Ureter (tissue), 1 donor: ENCODE data around the gene GPHN. TPM values are rescaled to one million over a fixed set of nuclear protein-coding genes. Genes with fewer than 3 reads are reported as not detected.

Source experiments
- DNase-seq: peaks from one replicate; pipeline ENCODE4 v3.0.0-alpha.2; 2020; ENCODE audit warnings: low spot score
- total RNA-seq: library from RNA; stranded (reverse); gene quantifications from one replicate; pipeline ENCODE4 v1.2.4, GENCODE V29; 2023
- donor health status: DM: yes; HTN: yes; CAD: no.

GPHN gene
- total RNA-seq, 1 donor from 2014 or later = 47.5 TPM

- DNase-seq = no peak
Measured at GRCh38 chr14:67162385-67162784, 654.4 kb downstream of the GPHN start.

DNA sequence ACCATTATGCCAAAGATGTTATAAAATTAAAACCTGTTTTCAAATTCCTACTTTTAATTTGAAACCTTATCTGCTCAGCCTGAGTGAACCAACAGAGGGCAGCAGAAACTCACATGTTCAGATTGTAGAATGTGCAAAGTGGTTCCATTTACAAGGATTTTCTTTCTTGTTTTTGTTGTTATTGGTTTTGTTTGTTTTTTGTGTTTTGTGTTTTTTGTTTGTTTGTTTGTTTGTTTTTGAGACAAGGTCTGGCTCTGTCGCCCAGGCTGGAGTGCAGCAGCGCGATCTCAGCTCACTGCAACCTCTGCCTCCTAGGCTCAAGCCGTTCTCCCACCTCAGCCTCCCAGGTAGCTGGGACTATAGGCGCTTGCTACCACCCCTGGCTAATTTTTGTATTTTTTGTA is 658.5 kb downstream of the GPHN start:
- DNase-seq = no peak

DNA sequence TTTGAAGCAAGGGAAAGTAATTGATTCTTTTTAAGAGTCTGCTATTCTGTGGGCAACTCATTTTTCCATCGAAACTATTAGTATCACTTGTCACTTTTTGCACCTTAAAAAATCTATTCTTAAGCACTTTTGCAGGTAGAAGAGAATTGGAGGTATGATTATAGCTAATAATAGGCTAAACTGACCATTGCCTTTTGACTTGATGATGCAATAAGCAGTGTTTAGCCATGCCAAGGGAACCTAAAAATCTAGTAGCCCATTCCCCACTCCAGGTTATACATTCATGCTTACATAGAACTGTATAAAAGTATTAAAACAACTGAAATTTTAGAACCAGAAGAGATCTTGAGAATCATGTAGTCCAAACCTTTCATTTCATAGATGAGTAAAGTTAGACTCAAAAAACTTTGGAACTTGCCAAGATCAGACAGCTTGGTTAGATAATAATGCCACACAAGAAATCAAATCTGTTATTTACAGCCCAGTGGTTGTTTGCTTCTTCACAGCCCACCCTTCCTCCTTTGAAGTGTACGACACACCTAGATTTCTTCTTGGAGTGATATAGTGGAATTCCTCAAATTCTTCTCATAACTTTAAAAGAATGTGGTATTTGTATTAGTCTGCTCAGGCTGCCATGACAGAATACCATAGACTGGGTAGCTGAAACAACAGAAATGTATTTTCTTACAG is 659.6 kb downstream of the GPHN start:
- no peak for DNase-seq

GRCh38 chr14:67168110-67168441 is 660.1 kb downstream of the GPHN start:
- no peak for DNase-seq

DNA sequence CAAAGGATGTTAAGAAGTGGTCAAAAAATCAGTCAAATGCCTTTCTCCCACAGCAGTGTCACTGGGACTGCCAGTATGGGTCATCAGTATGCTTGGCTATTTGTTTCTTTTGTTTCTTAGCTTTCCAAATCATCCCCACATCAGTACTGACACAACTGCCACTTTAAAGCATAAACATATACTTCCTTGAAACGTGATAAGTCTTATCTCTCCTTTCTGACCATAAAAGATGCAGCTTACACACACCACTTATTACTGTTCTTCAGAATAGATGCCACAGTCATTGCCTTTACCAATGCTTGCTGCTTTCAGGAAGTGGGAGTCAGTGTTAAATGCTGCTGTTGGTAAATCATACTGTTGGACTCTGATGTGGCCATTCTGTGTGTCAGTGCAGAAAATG is 662.7 kb downstream of the GPHN start:
- DNase-seq = no peak

- DNase-seq = no peak
Measured at GRCh38 chr14:67172056-67172455, 664.1 kb downstream of the GPHN start.

GRCh38 chr14:67172520-67172919 is 664.6 kb downstream of the GPHN start:
- DNase-seq = no peak

DNA sequence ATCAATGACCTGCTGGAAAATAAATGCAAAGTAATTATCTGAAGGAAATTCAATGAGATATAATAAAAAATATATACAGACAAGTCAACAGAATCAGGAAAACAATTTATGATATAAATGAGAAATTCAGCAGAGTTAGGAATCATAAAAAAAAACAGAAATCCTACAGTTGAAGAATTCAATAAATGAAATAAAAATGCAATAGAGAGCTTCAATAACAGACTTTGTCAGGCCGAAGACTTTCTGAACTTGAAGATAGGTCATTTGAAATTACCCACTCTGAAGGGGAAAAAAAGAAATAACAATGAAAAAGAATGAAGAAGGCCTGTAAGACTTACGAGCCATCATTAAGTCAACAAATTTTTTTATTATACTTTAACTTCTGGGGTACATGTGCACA is 665.8 kb downstream of the GPHN start:
- DNase-seq = no peak

- no peak for DNase-seq
Measured at GRCh38 chr14:67186172-67186768, 678.3 kb downstream of the GPHN start.

DNA sequence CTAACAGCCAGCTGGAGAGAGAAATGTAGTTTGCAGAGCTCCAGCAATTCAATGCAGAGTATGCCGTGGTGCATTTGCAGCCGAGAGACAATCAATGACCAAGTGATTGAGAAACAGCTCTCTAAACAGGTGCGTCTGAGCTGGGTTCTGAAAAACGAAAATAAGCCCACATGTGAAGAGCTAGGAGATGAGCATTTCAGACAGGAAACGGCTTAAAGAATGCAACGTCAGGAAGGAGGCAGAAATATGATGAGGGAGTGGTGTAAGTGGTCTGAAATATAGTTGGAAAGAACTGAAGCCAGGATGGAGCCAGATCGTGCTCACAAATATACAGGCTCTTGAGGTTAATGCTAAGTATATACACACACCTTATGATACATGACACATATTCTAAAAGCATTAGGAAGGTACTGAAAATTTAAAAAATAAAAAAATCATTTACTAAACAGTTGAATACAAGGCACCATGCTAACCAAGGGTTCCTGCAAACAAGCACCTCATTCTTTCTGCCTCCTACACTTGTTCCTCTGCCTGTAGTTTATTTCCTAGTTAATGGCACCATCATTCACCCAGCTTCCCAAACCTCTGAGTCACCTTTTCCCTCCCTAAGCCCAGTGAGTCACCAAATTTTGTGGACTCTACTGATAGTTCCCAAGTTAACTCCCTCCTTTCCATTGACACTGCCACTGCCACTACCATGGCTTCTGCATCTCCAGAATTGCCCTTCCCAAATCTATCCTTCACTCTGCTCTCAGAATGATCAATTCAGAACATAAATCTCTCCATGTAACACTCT is 679.0 kb downstream of the GPHN start:
- no peak for DNase-seq

GRCh38 chr14:67187826-67188225 is 679.9 kb downstream of the GPHN start:
- no peak for DNase-seq

DNA sequence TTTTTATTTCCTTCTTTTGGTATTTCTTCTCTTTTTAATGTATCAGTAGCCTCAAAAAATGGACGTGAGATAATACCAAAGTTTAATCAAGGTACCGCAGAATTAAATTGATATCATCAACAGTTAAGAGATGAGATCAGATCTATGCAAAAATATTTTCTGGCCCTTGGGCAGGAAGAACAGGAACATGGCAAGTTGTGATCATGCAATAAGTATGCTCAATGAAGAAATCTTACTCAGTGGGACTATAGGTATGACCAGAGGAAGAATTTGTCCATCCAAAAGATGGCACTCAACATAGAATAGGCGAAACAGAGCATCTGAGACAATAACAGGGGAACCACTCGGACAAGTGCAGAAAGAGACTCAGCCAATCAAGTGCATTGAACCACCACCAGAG is 680.4 kb downstream of the GPHN start:
- no peak for DNase-seq

- no peak for DNase-seq
Measured at GRCh38 chr14:67191768-67192290, 683.9 kb downstream of the GPHN start.

DNA sequence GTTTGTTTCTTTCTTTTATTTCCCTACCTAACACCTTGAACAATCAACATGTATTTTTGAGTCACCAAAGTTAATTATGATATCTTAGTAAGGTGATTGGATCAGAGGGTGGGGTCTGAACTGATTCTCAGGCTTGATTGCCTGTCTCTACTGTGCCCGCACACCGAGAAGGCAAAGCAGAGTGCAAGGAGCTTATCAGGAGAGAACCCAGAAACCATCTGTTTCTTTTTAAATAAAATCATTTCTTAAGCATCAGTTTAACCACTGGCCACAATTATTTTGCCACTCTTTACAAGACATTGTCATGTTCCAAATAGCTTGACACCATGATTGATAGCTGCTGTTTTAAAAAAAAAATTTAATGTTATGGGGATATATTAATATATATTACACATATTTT is 684.4 kb downstream of the GPHN start:
- no peak for DNase-seq

DNA sequence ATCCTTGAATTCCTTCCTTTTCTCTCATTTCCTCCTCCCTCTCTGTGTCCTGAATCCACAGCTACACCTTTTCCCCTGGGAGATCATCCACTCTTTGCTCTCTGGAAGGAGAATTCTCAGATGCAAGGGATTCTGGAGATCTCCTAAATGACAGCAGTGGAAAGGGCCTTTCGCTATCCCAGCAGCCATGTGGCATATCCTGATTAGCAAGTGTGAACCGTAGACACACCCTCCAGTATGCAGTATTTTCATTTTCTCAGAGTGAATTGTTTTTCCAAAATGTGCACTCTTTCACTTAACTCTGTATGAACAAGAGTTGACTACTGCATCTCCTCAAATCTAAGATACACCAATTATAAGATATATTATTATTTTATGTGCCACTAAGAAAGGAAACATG is 687.3 kb downstream of the GPHN start:
- no peak for DNase-seq

DNA sequence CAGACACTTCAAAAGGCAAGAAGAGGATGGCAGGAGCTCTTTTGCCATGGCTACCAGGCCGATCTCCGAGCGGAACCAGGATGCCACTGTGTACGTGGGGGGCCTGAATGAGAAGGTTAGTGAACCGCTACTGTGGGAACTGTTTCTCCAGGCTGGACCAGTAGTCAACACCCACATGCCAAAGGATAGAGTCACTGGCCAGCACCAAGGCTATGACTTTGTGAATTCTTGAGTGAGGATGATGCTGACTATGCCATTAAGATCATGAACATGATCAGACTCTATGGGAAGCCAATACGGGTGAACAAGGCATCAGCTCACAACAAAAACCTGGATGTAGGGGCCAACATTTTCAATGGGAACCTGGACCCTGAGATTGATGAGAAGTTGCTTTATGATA is 691.1 kb downstream of the GPHN start:
- DNase-seq = no peak

DNA sequence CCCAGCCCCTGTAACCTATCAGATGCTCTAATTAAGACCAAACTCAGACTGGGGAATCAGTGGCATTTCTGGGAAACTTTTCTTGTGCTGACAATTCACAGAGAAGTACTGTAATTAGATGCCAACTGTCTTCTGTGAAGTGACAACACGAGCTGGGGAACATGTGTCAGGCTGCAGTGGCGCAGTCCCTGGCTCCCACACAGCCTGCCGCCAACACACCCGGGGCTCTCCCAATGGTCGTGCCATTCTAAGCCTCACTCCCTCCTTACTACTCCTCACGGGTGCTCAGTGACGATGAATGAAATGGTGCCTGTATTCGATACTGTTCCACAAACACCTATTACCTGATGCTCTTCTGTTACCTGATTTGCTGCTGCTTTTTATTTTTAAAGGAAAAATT is 699.9 kb downstream of the GPHN start:
- no peak for DNase-seq

GRCh38 chr14:67218126-67218525 is 710.2 kb downstream of the GPHN start:
- no peak for DNase-seq

- no peak for DNase-seq
Measured at GRCh38 chr14:67221248-67221981, 713.5 kb downstream of the GPHN start.

DNA sequence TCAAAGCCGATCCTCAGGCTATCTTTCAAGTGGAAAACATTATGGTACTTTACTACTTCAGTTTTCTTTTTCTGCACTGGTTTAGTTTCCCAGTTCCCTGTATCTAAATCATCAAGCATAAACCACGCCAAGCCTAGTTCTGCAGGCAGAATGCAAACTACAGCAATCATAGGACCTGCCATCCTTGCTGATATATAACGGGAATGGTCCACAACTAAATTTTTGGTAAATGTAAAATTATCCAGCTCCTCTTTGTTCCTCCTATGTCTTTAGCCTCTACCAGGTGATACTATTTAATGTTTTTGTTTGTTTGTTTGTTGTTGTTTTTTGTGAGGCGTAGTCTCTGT is 714.0 kb downstream of the GPHN start:
- DNase-seq = no peak

DNA sequence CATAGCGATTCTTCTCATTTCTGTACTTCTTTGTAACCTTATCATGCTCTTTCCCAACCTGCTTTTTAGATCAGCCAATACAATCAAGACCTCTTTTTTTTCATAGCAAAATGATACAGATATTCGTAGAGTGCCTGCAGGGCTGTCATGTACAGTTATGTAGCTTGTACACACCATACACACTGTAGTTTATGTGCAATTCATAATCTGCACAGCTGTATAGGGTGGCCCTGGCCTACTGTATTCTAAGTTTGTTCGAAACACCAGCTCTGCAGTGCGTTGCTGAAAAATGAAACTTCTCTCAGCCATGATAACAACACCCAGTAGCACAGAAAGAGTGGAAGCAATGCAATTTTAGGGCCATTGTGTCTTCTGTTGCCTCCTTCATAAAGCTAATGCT is 717.6 kb downstream of the GPHN start:
- no peak for DNase-seq

- no peak for DNase-seq
Measured at GRCh38 chr14:67228325-67228984, 720.5 kb downstream of the GPHN start.
